Mucosa of descending colon (tissue), 3 donors: Measurements from ENCODE around the gene FUNDC1. TPM values are rescaled to one million over a fixed set of nuclear protein-coding genes. Genes with fewer than 3 reads are reported as not detected.

Source experiments
- ATAC-seq: fragments of 200-7000 bp; cut with Tn5 transposase; one replicate; pipeline ENCODE4 v1.9.1; 2020; ENCODE audit warnings: mild to moderate bottlenecking, moderate library complexity
- DNase-seq, 3 donors: peaks; one replicate each; pipeline ENCODE4 v3.0.0-alpha.2; 2020
- H3K36me3 ChIP-seq: fragments of 200-600 bp; one replicate; pipeline ENCODE4 v1.8.0; 2021; ENCODE audit warnings: low read depth, mild to moderate bottlenecking
- H3K4me1 ChIP-seq: fragments of 200-600 bp; one replicate; pipeline ENCODE4 v1.8.0; 2021; ENCODE audit warnings: low read depth, mild to moderate bottlenecking
- H3K4me3 ChIP-seq: fragments of 200-600 bp; one replicate; pipeline ENCODE4 v1.8.0; 2021; ENCODE audit warnings: mild to moderate bottlenecking
- H3K9me3 ChIP-seq: fragments of 200-600 bp; one replicate; pipeline ENCODE4 v1.8.0; 2021; ENCODE audit warnings: mild to moderate bottlenecking
- intact Hi-C, 2 donors: fragments of 100-400 bp; cut with DNase I in 1 of 2; cut with micrococcal nuclease in 1 of 2; formaldehyde crosslinking; loops; one replicate each; pipeline versions ENCODE4 v1.11.0 to v1.11.1; 2022; cut with DNase I, micrococcal nuclease
- total RNA-seq, 3 donors: library from RNA; stranded (reverse); fragmentation: NEBNext Ultra II Directional in 2 of 3; extraction: Animal tissue kit (Norgen Biotek cat#: 25700) in 2 of 3; gene quantifications; one replicate each; pipeline versions ENCODE4 v1.2.1 to v1.2.4, GENCODE V29; 2021 to 2023
- TF ChIP-seq, protein P1 (sequence below): fragments of 200-600 bp; IDR thresholded peaks from one replicate; pipeline ENCODE4 v1.8.0; 2022; ENCODE audit warnings: antibody characterized with exemption, mild to moderate bottlenecking
- donor health status: DM: no; HTN: no; CAD: no; lungs with moderate emphysema.
- donor health status: DM: no; HTN: no; CAD: no.
- donor health status: DM: no; HTN: yes; CAD: no.

FUNDC1 gene
- total RNA-seq, 3 donors from 2014 or later = 6.6 to 13.6 (median 7.9) TPM

DNA sequence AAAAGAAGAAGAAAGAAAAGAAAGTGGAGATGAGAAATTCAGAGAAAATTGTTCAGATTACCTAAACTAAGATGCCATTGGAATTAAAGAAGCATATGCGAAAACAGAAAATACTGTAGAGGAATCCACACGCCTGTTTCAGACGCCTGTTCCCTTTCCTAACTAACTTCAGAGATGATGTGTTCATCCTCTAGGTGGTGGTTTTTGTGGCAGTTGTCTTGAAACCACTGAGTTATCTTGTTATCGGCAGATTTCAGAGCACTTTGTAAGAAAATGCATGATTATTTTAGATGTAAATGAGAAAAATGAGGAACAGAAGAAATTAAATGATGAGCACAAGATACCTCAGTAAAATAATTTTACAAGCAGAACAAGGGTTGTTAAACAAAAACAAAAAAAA is 48.3 kb downstream of the FUNDC1 start:
- Histone ChIP-seq H3K9me3 (no peaks in the 10 kb centered on the region), H3K4me3 (no peak overlapping the region), H3K36me3 (no peaks in the 10 kb centered on the region), H3K4me1 (no peaks in the 10 kb centered on the region)
- no peak for DNase-seq
- TF ChIP-seq, protein P1, sequence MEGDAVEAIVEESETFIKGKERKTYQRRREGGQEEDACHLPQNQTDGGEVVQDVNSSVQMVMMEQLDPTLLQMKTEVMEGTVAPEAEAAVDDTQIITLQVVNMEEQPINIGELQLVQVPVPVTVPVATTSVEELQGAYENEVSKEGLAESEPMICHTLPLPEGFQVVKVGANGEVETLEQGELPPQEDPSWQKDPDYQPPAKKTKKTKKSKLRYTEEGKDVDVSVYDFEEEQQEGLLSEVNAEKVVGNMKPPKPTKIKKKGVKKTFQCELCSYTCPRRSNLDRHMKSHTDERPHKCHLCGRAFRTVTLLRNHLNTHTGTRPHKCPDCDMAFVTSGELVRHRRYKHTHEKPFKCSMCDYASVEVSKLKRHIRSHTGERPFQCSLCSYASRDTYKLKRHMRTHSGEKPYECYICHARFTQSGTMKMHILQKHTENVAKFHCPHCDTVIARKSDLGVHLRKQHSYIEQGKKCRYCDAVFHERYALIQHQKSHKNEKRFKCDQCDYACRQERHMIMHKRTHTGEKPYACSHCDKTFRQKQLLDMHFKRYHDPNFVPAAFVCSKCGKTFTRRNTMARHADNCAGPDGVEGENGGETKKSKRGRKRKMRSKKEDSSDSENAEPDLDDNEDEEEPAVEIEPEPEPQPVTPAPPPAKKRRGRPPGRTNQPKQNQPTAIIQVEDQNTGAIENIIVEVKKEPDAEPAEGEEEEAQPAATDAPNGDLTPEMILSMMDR = no peak
- intact Hi-C loops = no loop called here
- no peak for ATAC-seq

DNA sequence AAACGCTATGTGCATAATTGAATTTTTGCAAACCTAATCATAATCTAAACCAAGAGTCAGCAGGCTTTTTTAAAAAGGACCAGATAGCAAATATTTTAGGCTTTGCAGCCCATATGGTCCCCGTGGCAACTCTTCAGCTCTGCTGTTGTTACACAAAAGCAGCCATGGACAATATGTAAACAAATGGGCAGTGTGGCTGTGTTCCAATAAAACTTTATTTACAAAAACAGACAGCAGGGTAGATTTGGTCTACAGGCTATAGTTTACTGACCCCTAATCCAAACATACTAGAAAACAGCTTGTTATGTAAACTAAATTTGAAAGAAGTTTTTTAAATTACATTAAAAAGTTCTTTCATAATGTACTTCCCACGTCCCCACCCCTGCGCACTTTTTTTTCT is 53.1 kb downstream of the FUNDC1 start:
- intact Hi-C loops = no loop called here
- ATAC-seq (no peak), DNase-seq (no peak)
- TF ChIP-seq, protein P1 = no peak
- Histone ChIP-seq H3K36me3 (no peaks in the 10 kb centered on the region), H3K4me3 (no peak overlapping the region), H3K9me3 (no peaks in the 10 kb centered on the region), H3K4me1 (no peaks in the 10 kb centered on the region)

DNA sequence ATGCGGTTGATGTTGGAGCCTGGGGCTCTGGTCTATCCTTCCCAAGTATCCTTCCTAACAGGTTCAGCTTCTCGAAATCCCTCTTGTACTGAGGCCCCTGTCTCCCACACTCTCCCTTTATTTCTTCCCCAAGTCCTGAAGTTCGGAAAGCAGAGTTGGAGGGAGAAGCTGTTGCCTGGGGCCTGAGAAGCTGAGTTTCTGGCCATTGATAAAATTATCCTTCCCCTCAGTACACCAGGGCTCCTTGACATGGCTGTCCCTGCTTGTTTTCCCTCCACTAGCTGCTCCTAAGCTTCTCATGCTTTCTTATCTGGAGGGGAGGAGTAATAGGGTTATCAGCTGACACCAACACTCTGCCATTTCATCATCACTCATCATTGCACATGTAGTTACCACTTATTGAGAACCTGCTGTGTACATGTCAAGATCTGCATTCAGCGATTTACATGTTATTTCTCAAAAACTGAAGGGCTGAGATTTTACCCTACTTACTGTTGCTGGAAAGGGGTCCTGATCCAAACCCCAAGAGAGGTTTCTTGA is 58.0 kb downstream of the FUNDC1 start:
- TF ChIP-seq, protein P1 = no peak
- ATAC-seq (no peak), DNase-seq (no peak)
- no peaks in the 10 kb centered on the region for H3K36me3 ChIP-seq
- no peaks in the 10 kb centered on the region for H3K4me1 ChIP-seq
- no peaks in the 10 kb centered on the region for H3K9me3 ChIP-seq
- intact Hi-C loops = no loop called here
- no peak overlapping the region for H3K4me3 ChIP-seq

DNA sequence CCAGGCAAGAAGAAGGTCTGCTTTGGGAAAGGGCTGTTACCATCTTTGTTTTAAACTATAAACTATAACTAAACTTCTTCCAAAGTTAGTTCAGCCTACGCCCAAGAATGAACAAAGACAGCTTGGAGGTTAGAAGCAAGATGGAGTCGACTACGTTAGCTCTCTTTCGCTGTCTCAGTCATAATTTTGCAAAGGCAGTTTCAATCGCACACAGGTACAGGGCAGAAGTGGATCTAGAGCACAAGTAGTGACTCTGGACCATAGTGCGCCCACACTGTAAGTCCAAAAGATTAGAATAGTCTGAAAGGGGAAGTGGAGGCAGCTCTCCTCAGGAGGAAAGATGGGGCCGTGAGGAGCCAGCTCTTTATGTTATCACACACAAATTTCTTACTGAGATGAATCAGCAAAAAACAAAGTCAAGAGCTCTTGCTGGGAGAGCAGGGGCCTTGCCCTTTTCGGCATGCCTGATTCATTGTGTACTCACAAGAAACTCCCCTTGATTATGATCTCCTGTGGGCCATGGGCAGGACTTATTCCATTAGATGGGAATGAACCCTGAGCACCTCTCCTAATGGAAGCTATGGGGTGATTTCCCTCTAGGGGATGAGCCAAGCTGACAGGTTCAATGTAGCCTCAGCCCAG is 58.6 kb downstream of the FUNDC1 start:
- intact Hi-C loops = no loop called here
- Histone ChIP-seq H3K9me3 (no peaks in the 10 kb centered on the region), H3K4me1 (no peaks in the 10 kb centered on the region), H3K36me3 (no peaks in the 10 kb centered on the region), H3K4me3 (no peak overlapping the region)
- DNase-seq (no peak), ATAC-seq (no peak)
- TF ChIP-seq, protein P1 = no peak

DNA sequence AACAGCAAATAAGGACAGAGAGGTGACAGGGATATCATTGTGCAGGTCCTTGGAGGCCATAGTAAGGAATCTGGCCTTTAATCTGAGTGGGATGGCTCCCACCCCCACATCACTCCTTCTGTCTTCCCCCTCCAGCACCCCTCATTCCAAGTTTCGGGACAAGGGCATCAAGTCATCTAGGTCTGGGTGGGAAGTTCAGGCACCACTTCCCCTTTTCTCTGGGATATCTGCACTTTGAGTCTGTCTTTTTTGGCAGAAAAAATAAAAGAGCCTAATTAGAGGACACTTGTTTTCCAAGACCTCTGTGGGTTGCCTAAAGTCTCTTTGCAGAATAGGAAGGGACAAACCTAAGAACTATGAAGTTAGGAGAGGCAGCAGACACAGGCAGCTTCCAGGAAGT is 60.1 kb downstream of the FUNDC1 start:
- Histone ChIP-seq H3K9me3 (no peaks in the 10 kb centered on the region), H3K4me1 (no peaks in the 10 kb centered on the region), H3K4me3 (no peak overlapping the region), H3K36me3 (no peaks in the 10 kb centered on the region)
- TF ChIP-seq, protein P1 = no peak
- intact Hi-C loops = no loop called here
- DNase-seq (no peak), ATAC-seq (no peak)
